ENCODE data around the gene DCST1. TPM values are rescaled to one million over a fixed set of nuclear protein-coding genes. Genes with fewer than 3 reads are reported as not detected.

The DCST1 gene
- total RNA-seq, 2 donors from 2014 or later, result not detected

GRCh38 chr1:155026154-155026553, 7.5 kb upstream of the DCST1 start:
- WGBS, 2 donors, result 62 to 69% methylated on average over 5 to 9 of the region's 9 CpGs
- Histone ChIP-seq H3K27ac (no peak overlapping the region), H3K4me1 (peaks cover 17% of the 10 kb centered on the region), H3K27me3 (no peaks in the 10 kb centered on the region), H3K36me3 (replicated peaks in 1 of 2; ENCODE audit: insufficient read depth in 1 of 2, low read depth in 2 of 2) (no peaks in the 10 kb centered on the region), H3K9me3 (no peaks in the 10 kb centered on the region), H3K4me3 (no peak overlapping the region)
- no peak for ATAC-seq
- TF ChIP-seq CTCF (IDR thresholded peaks at IDR 0.05) (no peak), POLR2A (IDR thresholded peaks at IDR 0.05) (no peak)
- intact Hi-C loops (cut with DNase I), result no loop called here
- DNase-seq, result no peak

- Histone ChIP-seq H3K36me3 (replicated peaks in 1 of 2; ENCODE audit: insufficient read depth in 1 of 2, low read depth in 2 of 2) (no peaks in the 10 kb centered on the region), H3K9me3 (no peaks in the 10 kb centered on the region), H3K27me3 (no peaks in the 10 kb centered on the region), H3K27ac (no peak overlapping the region), H3K4me1 (peaks cover 17% of the 10 kb centered on the region), H3K4me3 (no peak overlapping the region)
- intact Hi-C loops (cut with DNase I), result no loop called here
- TF ChIP-seq CTCF (IDR thresholded peaks at IDR 0.05) (no peak), POLR2A (IDR thresholded peaks at IDR 0.05) (no peak)
- ATAC-seq (no peak), DNase-seq (no peak)
- 79 to 83% methylated on average over 6 of the region's 6 CpGs for WGBS, 2 donors
Observed at GRCh38 chr1:155026588-155026987, 7.0 kb upstream of the DCST1 start.

- DNase-seq, result no peak
- no peak for ATAC-seq
- WGBS, 2 donors, result 80 to 82% methylated on average over 6 to 16 of the region's 16 CpGs
- peaks cover 8% of the 10 kb centered on the region for H3K4me1 ChIP-seq
- intact Hi-C loops (cut with DNase I), result no loop called here
- H3K27me3 ChIP-seq, result no peaks in the 10 kb centered on the region
- TF ChIP-seq CTCF (IDR thresholded peaks at IDR 0.05), result no peak
- no peak for TF ChIP-seq POLR2A (IDR thresholded peaks at IDR 0.05)
- no peaks in the 10 kb centered on the region for H3K9me3 ChIP-seq
- no peaks in the 10 kb centered on the region for H3K36me3 ChIP-seq (replicated peaks in 1 of 2; ENCODE audit: insufficient read depth in 1 of 2, low read depth in 2 of 2)
- no peak overlapping the region for H3K4me3 ChIP-seq
- H3K27ac ChIP-seq, result no peak overlapping the region
Observed at GRCh38 chr1:155029513-155030242, 3.9 kb upstream of the DCST1 start.

GRCh38 chr1:155030243-155030795, 3.3 kb upstream of the DCST1 start:
- no peak for ATAC-seq
- intact Hi-C loops (cut with DNase I), result no loop called here
- H3K4me3 ChIP-seq, result no peak overlapping the region
- H3K9me3 ChIP-seq, result no peaks in the 10 kb centered on the region
- TF ChIP-seq POLR2A (IDR thresholded peaks at IDR 0.05), result no peak
- TF ChIP-seq CTCF (IDR thresholded peaks at IDR 0.05), result no peak
- WGBS, 2 donors, result 84 to 89% methylated on average over 5 to 15 of the region's 15 CpGs
- no peaks in the 10 kb centered on the region for H3K27me3 ChIP-seq
- peaks cover 3% of the 10 kb centered on the region for H3K4me1 ChIP-seq
- no peak overlapping the region for H3K27ac ChIP-seq
- no peaks in the 10 kb centered on the region for H3K36me3 ChIP-seq (replicated peaks in 1 of 2; ENCODE audit: insufficient read depth in 1 of 2, low read depth in 2 of 2)
- no peak for DNase-seq

GRCh38 chr1:155030899-155031298, 2.7 kb upstream of the DCST1 start:
- TF ChIP-seq CTCF (IDR thresholded peaks at IDR 0.05) (no peak), POLR2A (IDR thresholded peaks at IDR 0.05) (no peak)
- DNase-seq, result no peak
- Histone ChIP-seq H3K4me1 (no peaks in the 10 kb centered on the region), H3K27me3 (no peaks in the 10 kb centered on the region), H3K9me3 (no peaks in the 10 kb centered on the region), H3K4me3 (no peak overlapping the region), H3K27ac (no peak overlapping the region), H3K36me3 (replicated peaks in 1 of 2; ENCODE audit: insufficient read depth in 1 of 2, low read depth in 2 of 2) (no peaks in the 10 kb centered on the region)
- no peak for ATAC-seq
- intact Hi-C loops (cut with DNase I), result no loop called here
- WGBS, 2 donors, result 80% methylated on average over 10 to 11 of the region's 11 CpGs

All from body of pancreas (tissue), 4 donors.